ENCODE results near the gene ECEL1.

The ECEL1 gene

DNA sequence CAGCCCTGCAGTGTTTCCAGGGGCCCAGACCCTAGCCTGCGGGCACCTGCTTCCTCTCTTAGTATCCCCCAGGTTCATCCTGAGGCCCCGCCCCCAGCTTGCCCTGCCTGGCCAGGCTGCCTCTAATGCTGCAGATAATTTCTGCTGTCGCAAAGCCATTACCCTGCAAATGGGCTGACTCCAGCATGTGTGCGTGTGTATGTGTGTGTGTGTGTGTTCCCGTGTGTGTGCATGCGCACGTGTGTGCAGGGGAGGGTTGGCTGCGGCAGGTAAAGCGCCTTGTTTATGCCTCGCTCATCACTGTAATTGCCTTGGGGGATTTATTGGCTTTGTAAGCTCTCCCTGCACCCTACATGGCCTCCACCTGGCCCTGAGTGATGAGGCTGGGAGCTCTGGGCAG lies 25.0 kb upstream of the ECEL1 start:
- no peaks in the 10 kb centered on the region for H3K9me3 ChIP-seq
- TF ChIP-seq, protein P1, sequence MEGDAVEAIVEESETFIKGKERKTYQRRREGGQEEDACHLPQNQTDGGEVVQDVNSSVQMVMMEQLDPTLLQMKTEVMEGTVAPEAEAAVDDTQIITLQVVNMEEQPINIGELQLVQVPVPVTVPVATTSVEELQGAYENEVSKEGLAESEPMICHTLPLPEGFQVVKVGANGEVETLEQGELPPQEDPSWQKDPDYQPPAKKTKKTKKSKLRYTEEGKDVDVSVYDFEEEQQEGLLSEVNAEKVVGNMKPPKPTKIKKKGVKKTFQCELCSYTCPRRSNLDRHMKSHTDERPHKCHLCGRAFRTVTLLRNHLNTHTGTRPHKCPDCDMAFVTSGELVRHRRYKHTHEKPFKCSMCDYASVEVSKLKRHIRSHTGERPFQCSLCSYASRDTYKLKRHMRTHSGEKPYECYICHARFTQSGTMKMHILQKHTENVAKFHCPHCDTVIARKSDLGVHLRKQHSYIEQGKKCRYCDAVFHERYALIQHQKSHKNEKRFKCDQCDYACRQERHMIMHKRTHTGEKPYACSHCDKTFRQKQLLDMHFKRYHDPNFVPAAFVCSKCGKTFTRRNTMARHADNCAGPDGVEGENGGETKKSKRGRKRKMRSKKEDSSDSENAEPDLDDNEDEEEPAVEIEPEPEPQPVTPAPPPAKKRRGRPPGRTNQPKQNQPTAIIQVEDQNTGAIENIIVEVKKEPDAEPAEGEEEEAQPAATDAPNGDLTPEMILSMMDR (IDR thresholded peaks at IDR 0.05), result no peak
- H3K4me1 ChIP-seq (ENCODE audit: control insufficient read depth in 1 of 2, insufficient read depth in 1 of 2, low read depth in 1 of 2, low read length in 1 of 2), result no peaks in the 10 kb centered on the region
- peaks cover 22% of the 10 kb centered on the region for H3K27me3 ChIP-seq
- H3K36me3 ChIP-seq, result no peaks in the 10 kb centered on the region
- no peak overlapping the region for H3K4me3 ChIP-seq (ENCODE audit: low read depth in 1 of 2, low read length in 1 of 2)
- H3K27ac ChIP-seq, result no peak overlapping the region

DNA sequence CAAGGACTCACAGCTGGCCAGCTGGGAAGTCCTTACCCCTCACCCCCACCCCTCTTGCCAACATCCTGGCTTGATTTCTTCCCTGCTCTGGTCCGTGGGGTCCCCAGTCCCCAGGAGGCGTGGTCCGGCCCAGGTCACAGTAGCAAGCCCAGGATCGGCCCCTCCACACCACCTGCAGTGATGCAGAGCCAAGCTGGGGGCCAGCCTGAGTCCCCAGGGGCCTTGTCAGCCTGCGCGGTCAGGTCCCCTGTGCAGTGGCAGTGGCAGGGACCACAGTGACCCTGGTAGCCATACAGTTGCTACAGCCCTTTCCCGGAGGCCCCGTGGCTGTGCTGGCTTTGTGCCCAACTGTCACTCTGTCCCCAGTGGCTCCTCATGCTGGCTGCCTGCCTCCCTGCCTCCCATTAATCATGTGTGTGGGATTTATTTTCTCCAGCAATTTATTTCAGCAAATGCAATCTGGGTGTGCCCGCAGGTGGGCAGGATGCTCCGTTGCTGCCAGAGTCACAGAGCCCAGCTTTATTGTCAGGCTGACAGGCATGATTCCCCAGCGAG lies 23.8 kb upstream of the ECEL1 start:
- H3K9me3 ChIP-seq, result no peaks in the 10 kb centered on the region
- TF ChIP-seq, protein P1 (IDR thresholded peaks at IDR 0.05), result no peak
- peaks cover 34% of the 10 kb centered on the region for H3K27me3 ChIP-seq
- no peak overlapping the region for H3K4me3 ChIP-seq (ENCODE audit: low read depth in 1 of 2, low read length in 1 of 2)
- H3K27ac ChIP-seq, result no peak overlapping the region
- H3K36me3 ChIP-seq, result no peaks in the 10 kb centered on the region
- no peaks in the 10 kb centered on the region for H3K4me1 ChIP-seq (ENCODE audit: control insufficient read depth in 1 of 2, insufficient read depth in 1 of 2, low read depth in 1 of 2, low read length in 1 of 2)

DNA sequence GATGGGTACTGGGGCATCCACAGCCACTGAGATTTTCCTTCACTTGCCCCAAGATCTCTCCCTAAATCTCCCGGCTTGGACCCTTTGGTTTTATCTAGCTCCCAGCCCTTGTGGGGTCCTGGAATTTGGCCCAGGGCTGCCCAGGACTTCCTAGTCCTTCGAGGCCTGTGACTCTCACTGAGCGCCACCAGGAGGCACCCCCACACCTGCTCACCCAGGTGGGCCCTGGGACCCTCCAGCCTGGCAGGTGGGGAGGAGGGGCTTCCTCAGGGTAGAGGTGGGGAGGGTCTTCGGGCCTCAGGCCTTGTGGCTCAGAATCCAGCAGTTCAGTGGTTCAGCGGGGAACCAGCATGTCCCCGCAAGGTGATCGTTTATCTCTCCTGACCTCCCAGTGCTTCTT lies 20.6 kb upstream of the ECEL1 start:
- Histone ChIP-seq H3K27ac (no peak overlapping the region), H3K4me3 (ENCODE audit: low read depth in 1 of 2, low read length in 1 of 2) (no peak overlapping the region), H3K9me3 (no peaks in the 10 kb centered on the region), H3K36me3 (no peaks in the 10 kb centered on the region), H3K27me3 (peaks cover 55% of the 10 kb centered on the region), H3K4me1 (ENCODE audit: control insufficient read depth in 1 of 2, insufficient read depth in 1 of 2, low read depth in 1 of 2, low read length in 1 of 2) (no peaks in the 10 kb centered on the region)
- TF ChIP-seq, protein P1 (IDR thresholded peaks at IDR 0.05), result no peak

DNA sequence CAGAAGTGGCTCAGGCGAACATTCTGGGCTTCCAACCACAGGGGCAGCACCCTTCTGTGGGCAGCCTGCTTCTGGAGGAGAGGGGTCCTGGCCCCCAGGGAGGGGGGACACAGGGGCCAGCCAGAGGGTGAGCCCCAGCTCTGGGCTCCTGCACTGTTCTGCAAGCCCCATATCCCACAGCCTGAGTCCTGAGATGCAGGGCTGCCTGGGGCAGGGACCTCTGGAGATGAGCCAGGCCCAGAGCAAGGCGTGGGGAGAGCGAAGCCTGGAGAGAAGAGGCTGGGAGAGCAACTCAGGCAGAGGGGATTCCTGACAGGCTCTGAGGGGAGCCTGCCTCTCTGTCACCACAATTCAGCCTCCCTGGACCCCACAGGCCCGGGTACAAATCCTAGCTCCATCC lies 19.1 kb upstream of the ECEL1 start:
- Histone ChIP-seq H3K9me3 (no peaks in the 10 kb centered on the region), H3K4me1 (ENCODE audit: control insufficient read depth in 1 of 2, insufficient read depth in 1 of 2, low read depth in 1 of 2, low read length in 1 of 2) (no peaks in the 10 kb centered on the region), H3K4me3 (ENCODE audit: low read depth in 1 of 2, low read length in 1 of 2) (no peak overlapping the region), H3K36me3 (no peaks in the 10 kb centered on the region), H3K27ac (no peak overlapping the region), H3K27me3 (peaks cover 68% of the 10 kb centered on the region)
- TF ChIP-seq, protein P1 (IDR thresholded peaks at IDR 0.05), result no peak

DNA sequence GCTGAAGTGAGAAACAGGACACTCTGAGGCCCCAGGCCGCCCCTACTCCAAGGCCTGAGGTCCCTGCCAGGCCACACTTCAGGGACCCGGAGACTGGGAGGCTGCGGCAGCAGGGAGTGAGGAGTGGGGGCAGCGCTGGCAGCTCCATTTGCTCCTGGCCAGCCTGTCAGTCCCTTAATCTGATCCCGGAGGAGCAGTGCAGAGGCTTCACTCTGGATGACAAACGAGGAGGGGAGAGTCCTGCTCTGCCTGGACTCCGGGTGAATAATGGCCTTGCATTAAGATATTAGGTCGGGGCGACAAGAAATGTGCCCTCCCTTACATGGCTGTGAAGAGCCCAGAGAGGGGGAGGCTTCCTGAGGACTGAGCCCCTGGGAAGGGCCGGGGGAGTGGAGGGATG lies 18.2 kb upstream of the ECEL1 start:
- TF ChIP-seq, protein P1 (IDR thresholded peaks at IDR 0.05), result no peak
- Histone ChIP-seq H3K36me3 (no peaks in the 10 kb centered on the region), H3K4me1 (ENCODE audit: control insufficient read depth in 1 of 2, insufficient read depth in 1 of 2, low read depth in 1 of 2, low read length in 1 of 2) (no peaks in the 10 kb centered on the region), H3K27me3 (peaks cover 71% of the 10 kb centered on the region), H3K9me3 (no peaks in the 10 kb centered on the region), H3K27ac (no peak overlapping the region), H3K4me3 (ENCODE audit: low read depth in 1 of 2, low read length in 1 of 2) (no peak overlapping the region)

DNA sequence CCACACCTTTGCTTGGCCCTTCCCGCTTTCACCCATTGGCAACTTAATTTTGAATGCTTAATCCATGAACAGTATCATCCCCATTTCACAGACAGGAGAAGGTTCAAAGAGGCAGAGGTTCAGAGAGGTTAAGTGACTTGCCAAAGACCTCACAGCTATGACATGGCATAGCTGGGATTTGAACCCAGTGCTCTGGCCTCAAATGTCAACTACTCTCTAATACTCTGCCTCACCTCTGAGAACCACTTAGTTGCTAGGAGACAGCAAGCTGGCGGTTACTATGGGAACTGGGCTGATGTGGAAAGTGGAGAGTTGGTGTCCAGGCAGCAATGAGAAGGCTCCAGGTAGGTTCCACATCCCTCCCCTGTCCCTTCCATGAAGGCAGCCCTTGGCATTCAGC lies 16.8 kb upstream of the ECEL1 start:
- no peaks in the 10 kb centered on the region for H3K4me1 ChIP-seq (ENCODE audit: control insufficient read depth in 1 of 2, insufficient read depth in 1 of 2, low read depth in 1 of 2, low read length in 1 of 2)
- H3K36me3 ChIP-seq, result no peaks in the 10 kb centered on the region
- H3K27ac ChIP-seq, result no peak overlapping the region
- no peaks in the 10 kb centered on the region for H3K9me3 ChIP-seq
- H3K4me3 ChIP-seq (ENCODE audit: low read depth in 1 of 2, low read length in 1 of 2), result no peak overlapping the region
- TF ChIP-seq, protein P1 (IDR thresholded peaks at IDR 0.05), result no peak
- H3K27me3 ChIP-seq, result peaks cover 86% of the 10 kb centered on the region

Measured in neutrophil (primary cell).